ENCODE measurements around the gene GRIK1. TPM values are rescaled to one million over a fixed set of nuclear protein-coding genes. Genes with fewer than 3 reads are reported as not detected.

Gene GRIK1
- total RNA-seq, 2 donors from 2014 or later: 0.36 TPM; not detected in 1

DNA sequence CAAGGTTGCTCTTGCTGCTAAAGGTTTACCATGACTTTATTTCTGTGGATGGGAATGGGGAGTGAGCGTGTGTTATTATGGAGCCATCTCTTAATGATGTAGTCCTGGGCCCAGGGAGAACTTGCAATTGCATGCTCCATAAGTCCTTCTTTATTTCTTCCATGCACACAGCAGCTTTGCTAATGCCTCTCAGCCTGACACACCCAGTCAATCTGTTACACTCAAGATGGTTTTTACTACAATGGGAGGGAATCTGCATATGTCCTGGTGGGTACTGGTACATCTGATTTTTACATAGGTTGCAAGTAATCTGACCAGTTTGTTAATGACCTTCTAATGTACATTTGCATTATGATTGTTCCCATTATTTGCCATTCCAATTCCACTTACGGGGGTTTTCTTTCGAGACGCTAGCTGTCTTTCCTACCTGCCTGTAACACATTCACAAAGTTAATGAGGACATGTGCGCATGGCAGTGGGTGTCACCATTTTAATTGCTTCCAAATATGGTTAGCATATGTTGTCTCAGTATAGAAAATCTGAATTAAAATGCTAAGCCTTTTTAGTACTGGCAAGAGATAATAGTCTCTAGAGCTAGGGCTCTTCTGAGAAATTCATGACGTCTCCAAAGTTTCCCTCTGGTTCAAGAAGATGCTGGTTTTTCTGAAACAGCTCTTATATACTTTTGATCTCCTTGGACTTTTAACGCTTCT is 188.2 kb downstream of the GRIK1 start:
- Histone ChIP-seq H3K4me1 (replicated peaks) (no peaks in the 10 kb centered on the region), H3K27ac (no peak overlapping the region), H3K27me3 (replicated peaks; ENCODE audit: insufficient read depth) (no peaks in the 10 kb centered on the region), H3K9me3 (no peaks in the 10 kb centered on the region), H3K36me3 (no peaks in the 10 kb centered on the region), H3K4me3 (no peak overlapping the region)
- TF ChIP-seq POLR2A (IDR thresholded peaks at IDR 0.05) (no peak), POLR2AphosphoS5 (IDR thresholded peaks at IDR 0.05) (no peak)
- TF ChIP-seq, protein P1, sequence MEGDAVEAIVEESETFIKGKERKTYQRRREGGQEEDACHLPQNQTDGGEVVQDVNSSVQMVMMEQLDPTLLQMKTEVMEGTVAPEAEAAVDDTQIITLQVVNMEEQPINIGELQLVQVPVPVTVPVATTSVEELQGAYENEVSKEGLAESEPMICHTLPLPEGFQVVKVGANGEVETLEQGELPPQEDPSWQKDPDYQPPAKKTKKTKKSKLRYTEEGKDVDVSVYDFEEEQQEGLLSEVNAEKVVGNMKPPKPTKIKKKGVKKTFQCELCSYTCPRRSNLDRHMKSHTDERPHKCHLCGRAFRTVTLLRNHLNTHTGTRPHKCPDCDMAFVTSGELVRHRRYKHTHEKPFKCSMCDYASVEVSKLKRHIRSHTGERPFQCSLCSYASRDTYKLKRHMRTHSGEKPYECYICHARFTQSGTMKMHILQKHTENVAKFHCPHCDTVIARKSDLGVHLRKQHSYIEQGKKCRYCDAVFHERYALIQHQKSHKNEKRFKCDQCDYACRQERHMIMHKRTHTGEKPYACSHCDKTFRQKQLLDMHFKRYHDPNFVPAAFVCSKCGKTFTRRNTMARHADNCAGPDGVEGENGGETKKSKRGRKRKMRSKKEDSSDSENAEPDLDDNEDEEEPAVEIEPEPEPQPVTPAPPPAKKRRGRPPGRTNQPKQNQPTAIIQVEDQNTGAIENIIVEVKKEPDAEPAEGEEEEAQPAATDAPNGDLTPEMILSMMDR (IDR thresholded peaks at IDR 0.05): no peak
- DNase-seq (ENCODE audit: low spot score): no peak
- intact Hi-C loops (cut with DNase I): no loop called here
- 91% methylated on average over 7 of the region's 7 CpGs for WGBS

DNA sequence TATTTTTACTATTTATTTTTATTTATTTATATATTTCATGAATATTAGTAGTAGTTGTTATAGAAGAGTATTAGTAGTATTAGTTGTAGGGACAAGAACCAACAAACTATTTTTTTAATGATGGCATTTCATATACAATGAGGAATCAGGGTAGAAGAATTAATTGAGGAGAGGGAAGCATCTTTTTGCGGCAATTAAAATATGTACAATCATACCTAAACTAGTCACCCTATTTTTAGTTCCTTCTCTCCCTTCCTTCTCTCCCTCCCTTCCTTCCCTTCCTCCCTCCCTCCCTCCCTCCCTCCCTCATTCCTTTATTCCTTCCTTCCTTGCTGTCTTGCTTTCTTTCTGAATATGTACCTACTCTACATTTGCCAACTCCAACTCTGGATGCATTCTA is 189.8 kb downstream of the GRIK1 start:
- H3K36me3 ChIP-seq: no peaks in the 10 kb centered on the region
- DNase-seq (ENCODE audit: low spot score): no peak
- no peaks in the 10 kb centered on the region for H3K4me1 ChIP-seq (replicated peaks)
- no peak overlapping the region for H3K4me3 ChIP-seq
- H3K27me3 ChIP-seq (replicated peaks; ENCODE audit: insufficient read depth): no peaks in the 10 kb centered on the region
- TF ChIP-seq POLR2A (IDR thresholded peaks at IDR 0.05): no peak
- no peak for TF ChIP-seq POLR2AphosphoS5 (IDR thresholded peaks at IDR 0.05)
- TF ChIP-seq, protein P1 (IDR thresholded peaks at IDR 0.05): no peak
- H3K9me3 ChIP-seq: no peaks in the 10 kb centered on the region
- H3K27ac ChIP-seq: no peak overlapping the region
- WGBS: 86% methylated on average over 1 of the region's 1 CpG
- intact Hi-C loops (cut with DNase I): no loop called here

DNA sequence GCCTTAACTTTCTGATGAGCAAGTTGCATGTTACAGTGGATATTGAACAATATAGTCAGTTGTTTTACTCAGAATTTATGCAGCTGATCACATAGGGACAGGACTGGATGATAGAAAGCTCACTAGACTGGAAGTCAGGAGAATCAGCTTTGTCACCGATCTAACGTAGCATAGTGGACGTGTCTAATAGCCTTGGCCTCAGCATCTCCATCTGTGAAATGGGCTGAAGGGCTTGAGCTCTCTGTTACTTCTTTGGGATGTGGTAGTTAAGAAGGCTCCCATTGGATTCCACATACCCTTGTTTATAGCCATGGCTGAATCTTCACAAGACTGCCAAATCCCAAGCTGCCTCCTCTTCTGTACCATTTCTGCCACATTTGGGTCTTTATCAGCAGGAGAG is 190.6 kb downstream of the GRIK1 start:
- WGBS: 92% methylated on average over 3 of the region's 3 CpGs
- Histone ChIP-seq H3K27ac (no peak overlapping the region), H3K9me3 (no peaks in the 10 kb centered on the region), H3K36me3 (no peaks in the 10 kb centered on the region), H3K4me3 (no peak overlapping the region), H3K27me3 (replicated peaks; ENCODE audit: insufficient read depth) (no peaks in the 10 kb centered on the region), H3K4me1 (replicated peaks) (no peaks in the 10 kb centered on the region)
- DNase-seq (ENCODE audit: low spot score): no peak
- TF ChIP-seq, protein P1 (IDR thresholded peaks at IDR 0.05): no peak
- TF ChIP-seq POLR2A (IDR thresholded peaks at IDR 0.05) (no peak), POLR2AphosphoS5 (IDR thresholded peaks at IDR 0.05) (no peak)
- intact Hi-C loops (cut with DNase I): no loop called here

DNA sequence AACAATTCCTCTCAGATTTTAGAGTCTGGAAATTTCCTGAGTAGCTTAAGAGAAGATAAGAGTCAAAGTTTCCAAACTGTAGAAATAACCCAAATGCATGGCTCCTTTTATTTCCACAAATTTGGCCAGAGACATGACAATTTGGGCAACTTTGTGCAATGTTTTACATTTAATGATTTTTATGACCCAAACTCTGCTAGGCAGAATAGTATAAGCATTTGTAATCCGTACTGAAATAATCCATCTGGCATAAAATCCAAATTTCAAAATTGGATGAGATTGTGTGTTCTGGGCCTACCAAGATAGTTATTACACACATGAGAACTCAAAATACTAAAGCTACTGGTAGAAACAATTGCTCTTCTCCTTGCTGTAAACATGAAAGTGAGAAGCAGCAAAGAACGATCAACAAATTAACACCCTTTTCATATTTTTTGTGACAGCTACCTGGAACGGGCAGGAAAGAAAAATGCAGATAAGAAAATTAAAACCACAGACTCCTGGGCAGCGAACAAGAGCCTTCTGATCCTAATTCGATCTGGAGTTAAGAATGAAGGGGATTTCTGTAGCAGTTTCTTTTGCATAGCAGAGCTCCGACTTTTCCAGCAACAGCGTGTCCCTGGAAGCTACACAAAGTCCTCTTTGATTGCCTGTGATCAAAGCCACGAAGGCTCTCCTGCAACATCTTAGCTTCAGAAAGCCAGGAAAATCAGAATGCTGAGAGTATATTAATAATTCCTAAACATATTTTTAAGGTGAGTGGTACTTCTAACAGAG is 191.2 kb downstream of the GRIK1 start:
- WGBS: 20% methylated on average over 8 of the region's 8 CpGs
- no peak for DNase-seq (ENCODE audit: low spot score)
- no peak for TF ChIP-seq POLR2A (IDR thresholded peaks at IDR 0.05)
- TF ChIP-seq, protein P1 (IDR thresholded peaks at IDR 0.05): no peak
- no peak for TF ChIP-seq POLR2AphosphoS5 (IDR thresholded peaks at IDR 0.05)
- Histone ChIP-seq H3K27me3 (replicated peaks; ENCODE audit: insufficient read depth) (no peaks in the 10 kb centered on the region), H3K36me3 (no peaks in the 10 kb centered on the region), H3K27ac (no peak overlapping the region), H3K9me3 (no peaks in the 10 kb centered on the region), H3K4me3 (no peak overlapping the region), H3K4me1 (replicated peaks) (no peaks in the 10 kb centered on the region)
- intact Hi-C loops (cut with DNase I): no loop called here

Data from prostate gland (tissue), 2 donors.